NB4 (cell line): Measurements from ENCODE around the gene ZBTB22.
"Not testable (repeated sequence)": the region's sequence is repeated elsewhere in the genome, so short reads cannot be mapped to it uniquely, and the experiment has no call there.

Source experiments
- CTCF ChIP-seq: IDR thresholded peaks from one replicate; pipeline ENCODE4 v1.5.1; 2012; ENCODE audit warnings: low read depth, low read length
- MYC ChIP-seq: IDR thresholded peaks from 2 replicates; pipeline ENCODE4 v1.6.1; 2011; ENCODE audit warnings: low read depth, low read length
- POLR2A ChIP-seq: IDR thresholded peaks from 2 replicates; pipeline ENCODE4 v1.6.1; 2011; ENCODE audit warnings: mild to moderate bottlenecking; ENCODE audit not compliant: insufficient read length; ENCODE audit errors: extremely low read depth

GRCh38 chr6:33285214-33285613 is 32.3 kb downstream of the ZBTB22 start:
- not testable (repeated sequence) for TF ChIP-seq MYC, CTCF, POLR2A
